ENCODE results near the gene SRGAP1. TPM values are rescaled to one million over a fixed set of nuclear protein-coding genes. Genes with fewer than 3 reads are reported as not detected.

Gene SRGAP1
- polyA plus RNA-seq (ENCODE audit: insufficient read depth in 1 of 5, insufficient read length in 5 of 5, low replicate concordance in 1 of 5) = 10 to 100 TPM in 2 of 5 donors, 1 to 10 TPM in 3; 7.7 to 11.0 (median 9.1) TPM
- long read RNA-seq, donor 1, full-length matches to known transcripts = 2 of 2 reads
- long read RNA-seq, donor 1, partial matches to known transcripts = 0 of 2 reads
- long read RNA-seq, donor 1, other reads (novel, unspliced or antisense) = 0 of 2 reads
- long read RNA-seq, donor 2 = 0 reads
- long read RNA-seq, donor 3 = 0 reads
- long read RNA-seq, donor 4, partial matches to known transcripts = 0 of 3 reads
- long read RNA-seq, donor 4, other reads (novel, unspliced or antisense) = 0 of 3 reads
- long read RNA-seq, donor 5, partial matches to known transcripts = 0 of 2 reads
- long read RNA-seq, donor 5, other reads (novel, unspliced or antisense) = 0 of 2 reads
- long read RNA-seq, donor 6, partial matches to known transcripts = 0 of 1 reads
- long read RNA-seq, donor 6, other reads (novel, unspliced or antisense) = 0 of 1 reads
- long read RNA-seq, donor 7 = 0 reads
- long read RNA-seq, donor 8 = 0 reads

DNA sequence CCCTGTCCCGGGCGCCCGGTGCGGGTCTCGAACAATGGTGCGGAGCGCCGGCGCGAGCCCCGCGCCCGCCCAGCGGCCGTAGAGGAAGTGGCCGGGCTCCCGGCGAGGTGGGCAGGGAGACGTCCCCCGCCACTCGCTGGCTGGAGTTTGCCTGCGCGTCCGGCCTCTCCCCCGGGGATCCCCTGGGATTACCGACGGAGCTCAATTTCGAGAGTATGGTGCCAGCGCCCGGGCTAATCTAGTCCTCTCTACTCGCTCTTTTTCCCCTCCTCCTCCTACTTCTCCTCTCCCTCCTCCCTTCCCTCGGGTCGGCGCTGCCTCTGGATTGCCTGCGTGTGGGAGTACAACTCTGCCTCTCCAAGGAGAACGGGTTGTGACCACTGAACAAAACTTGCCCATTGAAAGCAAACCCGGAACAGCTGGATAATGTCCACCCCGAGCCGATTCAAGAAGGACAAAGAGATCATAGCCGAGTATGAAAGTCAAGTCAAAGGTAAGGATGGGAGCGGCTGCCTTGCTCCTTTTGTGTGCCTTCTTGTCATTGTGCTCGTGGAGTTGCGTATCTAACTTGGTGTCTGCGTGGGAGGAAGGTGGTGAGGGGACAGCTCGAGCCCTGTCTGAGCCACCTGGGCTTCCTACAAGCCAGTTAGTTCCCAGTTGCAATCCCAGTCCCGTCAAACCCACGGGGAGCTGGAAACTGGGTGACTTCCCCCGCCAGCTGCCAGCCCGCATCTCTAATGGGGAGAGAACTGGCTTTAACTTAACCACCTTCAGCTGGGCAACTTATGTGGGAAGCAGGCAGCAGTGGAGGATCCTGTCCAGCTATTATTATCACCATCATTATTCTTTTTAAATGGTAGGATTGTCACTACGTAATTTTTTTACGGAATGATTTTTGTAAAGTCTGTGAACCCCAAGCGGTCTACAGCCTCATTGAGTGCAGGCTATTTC lies at the start of gene SRGAP1:
Gene SRGAP1, plus strand, starts transcription at position 310 of the 951 bp plus-strand sequence. Its CDS starts 117 bp downstream, at position 427.
- peak; percentile 68 to 76 for DNase-seq

DNA sequence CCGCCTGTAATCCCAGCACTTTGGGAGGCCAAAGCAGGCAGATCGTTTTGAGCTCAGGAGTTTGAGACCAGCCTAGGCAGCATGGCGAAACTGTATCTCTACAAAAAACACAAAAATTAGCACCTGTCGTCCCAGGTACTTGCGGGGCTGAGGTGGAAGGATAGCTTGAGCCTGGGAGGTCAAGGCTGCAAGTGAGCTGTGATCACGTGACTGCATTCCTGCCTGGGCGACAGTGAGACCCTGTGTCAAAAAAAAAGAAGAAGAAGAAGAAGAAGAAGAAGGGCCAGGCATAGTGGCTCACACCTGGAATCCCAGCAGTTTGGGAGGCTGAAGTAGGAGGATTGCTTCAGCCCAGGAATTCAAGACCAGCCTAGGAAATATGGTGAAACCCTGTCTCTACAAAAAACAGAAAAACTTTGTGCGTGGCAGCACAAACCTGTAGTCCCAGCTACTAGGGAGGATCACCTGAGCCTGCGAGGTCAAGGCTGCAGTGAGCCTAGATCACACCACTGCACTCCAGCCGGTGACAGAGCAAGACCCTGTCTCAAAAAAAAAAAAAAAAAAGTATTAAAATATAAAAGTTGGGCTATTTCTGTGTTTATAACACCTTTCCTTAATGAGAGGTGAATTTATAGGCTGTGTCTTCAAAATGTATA lies 49.3 kb upstream of the SRGAP1 start:
- DNase-seq = no peak

DNA sequence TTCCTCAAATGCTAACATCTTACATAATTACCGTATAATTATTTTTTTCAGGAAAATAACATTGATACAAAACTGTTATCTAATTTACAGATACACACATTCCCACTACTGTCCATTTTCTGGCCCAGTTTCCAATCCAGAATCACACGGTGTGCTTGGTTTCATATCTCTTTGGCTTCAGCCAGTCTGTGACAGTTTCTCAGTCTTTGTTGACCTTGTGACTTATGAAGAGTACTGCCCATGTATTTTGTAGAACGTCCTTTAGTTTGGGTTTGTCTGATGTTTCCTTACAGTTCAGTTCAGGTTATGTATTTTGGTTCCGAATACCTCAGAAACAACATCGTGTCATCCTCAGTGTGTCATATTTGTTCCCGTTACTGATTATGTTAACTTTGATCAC lies 48.6 kb upstream of the SRGAP1 start:
- no peak for DNase-seq

DNA sequence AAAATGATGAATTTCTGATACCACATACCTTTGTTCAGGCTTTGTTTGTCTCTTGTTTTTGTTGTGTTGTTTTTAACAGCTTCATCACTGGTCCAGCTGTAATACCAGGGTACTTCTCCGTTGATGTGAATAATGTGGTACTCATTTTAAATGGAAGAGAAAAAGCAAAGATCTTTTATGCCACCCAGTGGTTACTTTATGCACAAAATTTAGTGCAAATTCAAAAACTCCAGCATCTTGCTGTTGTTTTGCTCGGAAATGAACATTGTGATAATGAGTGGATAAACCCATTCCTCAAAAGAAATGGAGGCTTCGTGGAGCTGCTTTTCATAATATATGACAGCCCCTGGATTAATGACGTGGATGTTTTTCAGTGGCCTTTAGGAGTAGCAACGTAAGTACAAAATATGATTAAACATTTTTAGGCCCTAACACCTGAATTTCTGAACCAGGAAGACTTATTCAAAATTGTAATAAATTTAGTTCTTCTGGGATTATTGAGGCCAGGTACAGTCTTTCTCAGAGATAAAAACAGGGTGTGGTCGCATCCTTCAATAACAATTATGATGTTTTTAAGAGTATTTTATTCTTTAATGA lies 42.4 kb upstream of the SRGAP1 start:
- no peak for DNase-seq

DNA sequence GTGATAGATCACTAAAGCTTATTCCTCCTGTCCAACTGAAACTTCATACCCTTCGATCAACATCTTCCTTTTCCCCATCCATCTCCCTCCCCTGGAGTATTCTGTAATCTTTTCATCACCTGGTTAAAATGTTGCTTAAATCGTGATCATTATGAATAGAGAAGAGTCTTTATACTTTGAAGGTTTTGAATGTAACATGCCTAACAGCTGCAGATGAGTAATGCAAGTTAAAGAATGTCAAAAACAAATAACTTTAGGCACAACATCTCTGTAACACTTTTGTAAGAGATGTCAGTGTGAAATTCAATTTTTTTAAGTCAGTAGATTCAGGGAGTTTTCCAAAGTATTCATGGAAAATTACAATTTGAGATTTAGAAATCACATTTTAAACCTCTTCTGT lies 39.8 kb upstream of the SRGAP1 start:
- no peak for DNase-seq

DNA sequence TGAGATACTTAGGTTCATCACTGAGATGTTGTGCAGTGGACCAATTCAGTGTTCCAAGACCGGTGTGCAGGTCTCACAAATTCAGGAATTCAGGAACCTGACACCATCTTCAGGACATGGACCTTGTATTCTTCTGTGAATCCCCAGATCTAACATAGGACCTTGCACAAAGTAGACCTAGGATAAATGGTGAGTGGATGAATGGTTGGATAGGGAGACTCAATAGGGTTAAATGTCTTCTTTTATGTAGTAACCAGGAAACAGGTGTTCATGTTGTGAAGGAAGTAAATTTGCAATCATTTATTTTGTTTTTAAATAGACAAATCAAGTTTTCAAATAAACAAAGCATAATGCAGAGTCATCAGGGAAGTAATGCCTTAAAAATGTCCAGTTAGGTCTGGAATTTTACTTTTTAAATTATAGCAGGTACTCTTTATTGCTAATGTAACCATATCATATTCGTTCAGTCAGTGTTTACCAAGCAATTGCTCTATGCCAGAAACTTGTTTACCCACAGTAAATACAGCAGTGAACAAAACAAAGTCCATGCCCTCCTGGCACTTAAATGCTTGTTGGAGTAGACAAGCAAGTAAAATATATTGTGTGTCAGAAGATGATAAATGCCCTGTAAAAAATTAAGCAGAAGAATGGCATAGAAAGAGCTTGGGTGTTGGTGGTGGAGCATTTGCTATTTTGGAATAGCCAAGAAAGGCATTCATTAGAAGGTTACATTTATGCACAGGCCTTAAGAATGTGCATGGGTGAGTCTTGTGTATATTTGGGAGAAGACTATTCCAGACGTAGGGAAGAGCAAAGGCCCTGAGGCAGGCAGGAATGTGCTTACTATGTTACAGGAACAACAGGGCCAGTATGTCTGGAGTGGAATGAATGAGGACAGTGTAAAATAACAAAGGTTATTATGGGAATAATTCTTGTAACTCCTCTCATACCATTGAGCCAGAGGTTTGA lies 38.5 kb upstream of the SRGAP1 start:
- no peak for DNase-seq

DNA sequence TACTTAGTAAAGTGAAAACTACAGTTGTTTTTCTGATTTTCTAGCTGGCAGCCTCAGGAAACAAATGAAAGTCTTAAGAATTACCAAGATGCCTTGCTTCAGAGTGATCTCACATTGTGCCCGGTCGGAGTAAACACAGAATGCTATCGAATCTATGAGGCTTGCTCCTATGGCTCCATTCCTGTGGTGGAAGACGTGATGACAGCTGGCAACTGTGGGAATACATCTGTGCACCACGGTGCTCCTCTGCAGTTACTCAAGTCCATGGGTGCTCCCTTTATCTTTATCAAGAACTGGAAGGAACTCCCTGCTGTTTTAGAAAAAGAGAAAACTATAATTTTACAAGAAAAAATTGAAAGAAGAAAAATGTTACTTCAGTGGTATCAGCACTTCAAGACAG lies 35.9 kb upstream of the SRGAP1 start:
- DNase-seq = no peak

DNA sequence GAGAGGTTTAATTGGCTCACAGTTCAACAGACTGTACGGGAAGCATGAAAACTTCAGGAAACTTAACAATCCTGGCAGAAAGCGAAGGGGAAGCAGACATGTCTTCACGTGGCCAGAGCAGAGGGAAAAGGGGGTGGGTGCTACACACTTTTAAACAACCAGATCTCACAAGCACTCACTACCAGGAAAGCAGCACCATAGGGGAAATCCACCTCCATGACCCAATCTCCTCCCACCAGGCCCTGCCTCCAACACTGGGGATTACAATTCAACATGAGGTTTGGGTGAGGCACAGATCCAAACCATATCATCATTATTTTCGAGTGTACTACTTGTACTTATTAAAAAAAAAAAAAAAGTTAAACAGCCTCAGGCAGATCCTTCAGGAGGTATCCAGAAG lies 34.9 kb upstream of the SRGAP1 start:
- no peak for DNase-seq

DNA sequence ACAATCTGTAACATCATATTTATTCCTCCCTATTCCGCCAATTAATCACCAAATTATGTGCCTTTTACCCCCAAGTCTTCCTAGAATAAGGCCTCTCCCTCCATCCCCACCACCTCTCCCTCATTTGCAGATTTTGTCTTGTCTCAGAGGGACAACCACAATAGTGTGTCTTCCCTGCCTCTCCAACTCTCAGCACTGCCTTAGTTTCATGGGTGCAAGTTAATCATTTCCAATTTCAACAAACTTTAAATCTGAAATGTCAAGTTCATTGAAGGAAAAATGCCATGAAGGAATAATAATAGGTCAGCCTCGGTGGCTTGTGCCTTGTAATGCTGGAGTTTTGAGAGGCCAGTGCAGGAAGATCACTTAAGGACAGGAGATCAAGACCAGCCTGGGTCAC lies 33.2 kb upstream of the SRGAP1 start:
- no peak for DNase-seq

DNA sequence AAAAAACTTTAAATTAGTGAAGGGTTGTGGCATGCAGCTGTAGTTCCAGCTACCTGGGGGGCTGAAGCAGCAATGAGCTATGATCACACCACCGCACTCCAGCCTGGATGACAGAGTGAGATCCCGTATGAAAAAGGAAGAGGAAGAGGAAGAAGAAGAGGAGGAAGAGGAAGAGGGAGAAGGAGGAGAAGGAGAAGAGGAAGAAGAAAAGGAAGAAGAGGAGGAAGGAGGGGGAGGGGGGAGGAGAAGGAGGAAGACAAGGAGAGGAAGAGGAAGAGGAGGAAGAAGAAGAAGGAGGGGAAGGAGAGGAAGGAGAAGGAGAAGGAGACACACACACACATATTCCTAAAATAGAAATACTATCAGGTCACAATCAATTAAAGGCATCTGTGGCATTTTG lies 32.7 kb upstream of the SRGAP1 start:
- no peak for DNase-seq

DNA sequence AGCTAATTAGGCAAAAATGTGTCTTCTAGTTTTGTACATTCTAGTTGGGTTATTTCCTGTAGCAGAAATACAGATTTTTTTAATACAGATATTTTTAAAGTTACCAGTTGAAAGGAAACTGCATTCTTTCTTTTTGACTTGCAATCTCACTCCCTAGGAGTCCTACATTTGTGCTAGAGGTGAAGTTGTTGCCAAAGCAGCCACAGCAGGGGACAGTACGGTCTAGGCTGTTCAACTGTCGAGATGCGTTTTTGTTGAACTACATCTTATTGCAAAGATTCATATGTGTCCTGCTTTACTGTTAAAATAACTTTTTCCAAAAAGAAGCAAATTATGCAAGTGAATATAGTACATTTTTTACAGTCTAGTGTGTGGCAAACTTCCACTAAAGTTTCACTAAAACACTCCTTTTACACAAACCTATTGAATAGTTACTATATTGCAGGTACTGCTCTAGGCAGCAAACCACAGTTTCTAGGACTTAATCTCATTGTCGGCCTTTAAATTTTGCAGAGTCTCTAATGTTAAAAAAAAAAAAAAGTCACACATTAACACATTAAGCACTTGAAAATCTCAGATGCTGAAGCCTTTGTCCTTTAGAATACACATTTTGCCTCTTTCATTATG lies 30.2 kb upstream of the SRGAP1 start:
- no peak for DNase-seq

DNA sequence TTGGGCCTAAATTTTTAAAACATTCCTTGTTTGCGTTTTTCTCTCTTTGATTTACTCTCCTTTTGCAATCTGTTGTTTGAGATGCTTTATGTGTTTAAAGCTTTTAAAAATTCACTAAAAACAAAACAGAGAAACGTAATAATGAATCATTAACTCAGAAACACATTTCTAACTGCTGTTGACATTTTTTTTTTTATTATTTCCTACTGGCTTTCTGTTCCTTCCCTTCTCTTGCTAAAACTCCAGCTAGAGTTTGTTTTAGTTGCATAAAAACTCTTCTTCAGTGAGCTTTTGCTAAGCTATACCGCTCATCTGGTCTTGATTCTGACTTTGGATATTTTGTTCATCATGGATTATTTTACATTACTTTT lies 29.0 kb upstream of the SRGAP1 start:
- no peak for DNase-seq

DNA sequence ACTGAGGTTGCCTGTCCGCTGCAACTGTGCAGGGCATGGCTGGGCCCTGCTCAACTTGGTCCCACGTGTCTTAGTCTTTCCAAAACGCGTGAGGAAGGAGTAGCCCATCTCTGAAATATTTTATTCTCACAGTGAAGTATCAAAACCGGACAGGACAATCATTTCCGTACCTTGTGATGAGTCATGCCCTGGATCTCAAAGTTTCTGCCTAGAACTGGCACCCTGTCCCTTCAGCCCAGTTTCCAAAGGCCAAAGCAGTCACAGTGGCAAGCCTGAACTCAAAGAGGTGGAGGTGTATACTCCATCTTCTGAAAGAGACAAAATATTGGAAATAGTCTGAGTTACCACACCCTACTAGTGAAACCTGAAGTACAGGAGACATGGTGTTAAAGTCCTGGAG lies 28.5 kb upstream of the SRGAP1 start:
- no peak for DNase-seq

DNA sequence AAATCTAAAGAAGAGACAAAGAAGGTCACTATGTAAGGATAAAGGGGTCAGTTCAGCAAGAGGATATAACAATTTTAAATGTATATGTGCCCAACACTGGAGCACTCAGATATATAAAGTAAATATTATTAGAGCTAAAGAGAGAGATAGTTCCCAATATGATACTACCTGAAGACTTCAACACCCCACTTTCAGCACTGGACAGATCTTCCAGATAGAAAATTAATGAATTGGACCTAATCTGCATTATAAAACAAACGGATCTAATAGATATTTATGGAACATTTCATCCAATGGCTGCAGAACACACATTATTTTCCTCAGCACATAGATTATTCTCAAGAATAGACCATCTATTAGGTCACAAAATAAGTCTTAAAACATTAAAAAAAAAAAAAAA lies 24.1 kb upstream of the SRGAP1 start:
- no peak for DNase-seq

DNA sequence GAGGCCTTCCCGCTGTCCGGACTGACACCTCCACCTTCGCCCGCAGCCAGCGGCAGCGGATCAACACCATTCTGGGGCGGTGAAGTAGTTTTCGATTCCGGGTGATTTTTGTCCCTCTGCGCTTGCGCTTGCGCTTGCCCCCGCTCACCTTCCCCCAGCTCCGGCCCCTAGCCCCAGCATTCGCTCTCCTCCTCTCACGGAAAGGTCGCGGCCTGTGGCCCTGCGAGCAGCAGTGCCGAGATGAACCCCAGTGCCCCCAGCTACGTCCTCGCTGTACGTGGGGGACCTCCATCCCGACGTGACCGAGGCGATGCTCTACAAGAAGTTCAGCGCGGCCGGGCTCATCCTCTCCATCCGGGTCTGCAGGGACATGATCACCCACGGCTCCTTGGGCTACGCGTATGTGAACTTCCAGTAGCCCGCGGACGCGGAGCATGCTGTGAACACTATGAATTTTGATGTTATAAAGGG lies 22.7 kb upstream of the SRGAP1 start:
- DNase-seq = no peak

DNA sequence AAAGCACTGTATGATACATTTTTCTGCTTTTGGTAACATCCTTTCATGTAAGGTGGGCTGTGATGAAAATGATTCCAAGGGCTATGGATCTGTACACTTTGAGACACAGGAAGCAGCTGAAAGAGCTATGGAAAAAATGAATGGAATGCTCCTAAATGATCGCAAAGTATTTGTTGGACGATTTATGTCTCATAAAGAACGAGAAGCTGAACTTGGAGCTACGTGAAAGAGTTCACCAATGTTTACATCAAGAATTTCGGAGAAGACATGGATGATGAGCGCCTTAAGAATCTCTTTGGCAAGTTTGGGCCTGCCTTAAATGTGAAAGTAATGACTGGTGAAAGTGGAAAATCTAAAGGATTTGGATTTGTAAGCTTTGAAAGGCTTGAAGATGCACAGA lies 22.1 kb upstream of the SRGAP1 start:
- DNase-seq = no peak

DNA sequence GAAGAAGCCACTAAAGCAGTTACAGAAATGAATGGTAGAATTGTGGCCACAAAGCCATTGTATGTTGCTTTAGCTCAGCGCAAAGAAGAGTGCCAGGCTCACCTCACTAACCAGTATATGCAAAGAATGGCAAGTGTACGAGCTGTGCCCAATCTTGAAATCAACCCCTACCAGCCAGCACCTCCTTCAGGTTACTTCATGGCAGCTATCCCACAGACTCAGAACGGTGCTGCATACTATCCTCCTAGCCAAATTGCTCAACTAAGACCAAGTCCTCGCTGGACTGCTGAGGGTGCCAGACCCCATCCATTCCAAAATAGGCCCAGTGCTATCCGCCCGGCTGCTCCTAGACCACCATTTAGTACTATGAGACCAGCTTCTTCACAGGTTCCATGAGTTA lies 21.5 kb upstream of the SRGAP1 start:
- no peak for DNase-seq

DNA sequence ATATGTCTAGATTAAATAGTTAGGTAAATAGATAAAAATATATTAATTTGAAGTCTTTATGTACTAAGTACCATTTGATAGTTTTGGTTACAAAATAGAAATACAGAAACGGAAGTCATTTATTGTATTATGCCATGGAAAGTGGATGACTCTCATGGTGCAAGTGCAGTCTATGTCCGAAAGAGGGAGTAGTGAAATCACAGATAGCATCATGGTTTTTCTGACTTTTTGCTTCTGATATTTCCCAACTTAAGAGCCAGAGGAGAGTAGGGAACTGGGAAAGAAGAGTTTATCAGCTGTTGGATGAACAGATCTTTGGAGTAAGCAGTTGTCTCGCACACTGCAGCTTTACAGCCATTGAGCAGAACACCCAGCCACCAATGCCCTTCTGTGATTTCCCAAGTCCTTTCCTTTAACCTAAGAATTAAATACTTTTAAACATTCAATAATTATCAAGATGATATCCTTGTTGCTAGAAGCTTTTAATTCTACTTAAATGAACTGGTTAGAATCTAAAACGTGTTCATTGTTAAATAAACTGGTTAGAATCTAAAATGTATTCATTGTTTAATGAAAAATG lies 18.4 kb upstream of the SRGAP1 start:
- DNase-seq = peak in 1 of 2 donors; percentile 52

DNA sequence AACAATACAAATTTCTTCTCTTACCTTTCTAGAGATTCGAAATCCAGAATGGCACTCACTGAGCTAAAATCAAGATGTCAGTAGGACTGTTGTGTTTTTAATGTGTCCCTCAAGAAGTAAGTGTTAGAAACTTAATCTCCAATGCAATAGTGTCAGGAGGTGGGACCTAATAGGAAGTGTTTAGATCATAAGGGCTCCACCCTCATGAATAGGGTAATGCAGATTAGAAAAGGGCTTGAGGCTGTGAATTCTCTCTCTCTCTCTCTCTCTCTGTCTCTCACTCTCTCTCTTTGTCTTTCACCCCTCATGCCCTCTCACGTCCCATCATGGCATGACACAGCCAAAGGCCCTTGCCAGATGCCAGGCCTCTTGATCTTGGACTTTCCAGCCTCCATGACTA lies 15.6 kb upstream of the SRGAP1 start:
- no peak for DNase-seq

Data from right lung (tissue), 10 donors.